Gastrocnemius medialis (tissue), 4 donors: ENCODE results near the gene PLEKHG1. TPM values are rescaled to one million over a fixed set of nuclear protein-coding genes. Genes with fewer than 3 reads are reported as not detected.

ENCODE experiments used
- ATAC-seq, 2 donors: fragments of 150-250 bp; one replicate each; pipeline ENCODE4 v1.9.1; 2016
- DNase-seq, 2 donors: peaks; one replicate each; pipeline ENCODE4 v3.0.0-alpha.2; 2019
- H3K27ac ChIP-seq, 4 donors: fragments of 200-600 bp; sonication (generic); 1 replicate in 1 of 4; 2 replicates in 3 of 4; pipeline ENCODE4 v1.5.1; 2016 to 2018; ENCODE audit warnings: mild to moderate bottlenecking in 2 of 4, moderate library complexity in 1 of 4
- H3K27me3 ChIP-seq, 3 donors: fragments of 200-600 bp; sonication (generic) in 2 of 3; 1 replicate in 1 of 3; 2 replicates in 2 of 3; pipeline versions ENCODE4 v1.5.1 to v1.6.0; 2016 to 2019; ENCODE audit warnings: mild to moderate bottlenecking in 1 of 3, moderate library complexity in 1 of 3
- H3K36me3 ChIP-seq, 2 donors: fragments of 200-600 bp; sonication (generic) in 1 of 2; one replicate each; pipeline ENCODE4 v1.5.1; 2017 to 2018
- H3K4me1 ChIP-seq, 2 donors: fragments of 200-600 bp; sonication (generic) in 1 of 2; one replicate each; pipeline ENCODE4 v1.5.1; 2016 to 2017; ENCODE audit warnings: mild to moderate bottlenecking in 2 of 2
- H3K4me3 ChIP-seq, 4 donors: fragments of 200-600 bp; sonication (generic) in 3 of 4; 1 replicate in 1 of 4; 2 replicates in 3 of 4; pipeline ENCODE4 v1.5.1; 2016 to 2019; ENCODE audit warnings: mild to moderate bottlenecking in 2 of 4
- H3K9me3 ChIP-seq, 3 donors: fragments of 200-600 bp; sonication (generic) in 2 of 3; 1 replicate in 1 of 3; 2 replicates in 2 of 3; pipeline ENCODE4 v1.5.1; 2016 to 2019
- CTCF ChIP-seq, 5 experiments: fragments of 450-650 bp in 3 of 5; fragments of 200-600 bp in 2 of 5; sonication (generic) in 2 of 5; IDR thresholded peaks in 4 of 5; conservative IDR thresholded peaks in 1 of 5; 1 replicate in 4 of 5; 2 replicates in 1 of 5; pipeline ENCODE4 v1.5.1; 2016 to 2019; ENCODE audit warnings: antibody characterized with exemption in 5 of 5, mild to moderate bottlenecking in 3 of 5, moderate library complexity in 3 of 5
- POLR2A ChIP-seq, 2 donors: fragments of 450-650 bp; IDR thresholded peaks; one replicate each; pipeline ENCODE4 v1.6.1; 2017; ENCODE audit warnings: antibody characterized with exemption in 2 of 2, mild to moderate bottlenecking in 2 of 2, moderate library complexity in 2 of 2
- in situ Hi-C, 4 donors: fragments of 200-750 bp; cut with MboI; loops; one replicate each; pipeline versions ENCODE4 v1.15.0 to v1.8.0; 2017; ENCODE audit warnings: low sequenced_read_pairs in 4 of 4
- intact Hi-C: fragments of 100-400 bp; cut with DNase I; formaldehyde crosslinking; loops from one replicate; pipeline ENCODE4 v1.15.1; 2023; ENCODE audit warnings: low total_unique reads
- total RNA-seq, 4 donors: library from RNA; depleted of rRNA; stranded (reverse); fragments of >200 nt; gene quantifications; one replicate each; pipeline versions ENCODE4 v1.1.0 to v1.2.3, GENCODE V29; 2016

The PLEKHG1 gene
- total RNA-seq, 4 donors from 2014 or later = 2.3 to 7.7 (median 4.4) TPM

GRCh38 chr6:150592377-150592995 is 7.2 kb upstream of the PLEKHG1 start:
- no peaks in the 10 kb centered on the region for H3K9me3 ChIP-seq
- TF ChIP-seq POLR2A (IDR thresholded peaks at IDR 0.05) (no peak), CTCF (IDR thresholded peaks at IDR 0.05 in 4 of 5, conservative IDR thresholded peaks at IDR 0.05 in 1 of 5) (no peak)
- intact Hi-C loops = no loop called here
- no peaks in the 10 kb centered on the region for H3K36me3 ChIP-seq
- ATAC-seq = no peak
- H3K27ac ChIP-seq = no peak overlapping the region
- DNase-seq = no peak
- H3K4me3 ChIP-seq = no peak overlapping the region
- no peaks in the 10 kb centered on the region for H3K4me1 ChIP-seq
- in situ Hi-C loops = no loop called here
- H3K27me3 ChIP-seq = no peaks in the 10 kb centered on the region

GRCh38 chr6:150593119-150593518 is 6.6 kb upstream of the PLEKHG1 start:
- Histone ChIP-seq H3K27me3 (no peaks in the 10 kb centered on the region), H3K4me1 (no peaks in the 10 kb centered on the region), H3K4me3 (no peak overlapping the region), H3K36me3 (no peaks in the 10 kb centered on the region), H3K9me3 (no peaks in the 10 kb centered on the region), H3K27ac (no peak overlapping the region)
- ATAC-seq = no peak
- in situ Hi-C loops (no loop called here), intact Hi-C loops (no loop called here)
- no peak for TF ChIP-seq CTCF (IDR thresholded peaks at IDR 0.05 in 4 of 5, conservative IDR thresholded peaks at IDR 0.05 in 1 of 5)
- TF ChIP-seq POLR2A (IDR thresholded peaks at IDR 0.05) = no peak
- DNase-seq = no peak

GRCh38 chr6:150596439-150596838 is 3.2 kb upstream of the PLEKHG1 start:
- TF ChIP-seq CTCF (IDR thresholded peaks at IDR 0.05 in 4 of 5, conservative IDR thresholded peaks at IDR 0.05 in 1 of 5) (no peak), POLR2A (IDR thresholded peaks at IDR 0.05) (no peak)
- peaks cover 3 to 5% of the 10 kb centered on the region in 2 donors for H3K4me1 ChIP-seq
- no peak for DNase-seq
- in situ Hi-C loops = no loop called here
- no peak for ATAC-seq
- no peak overlapping the region for H3K4me3 ChIP-seq
- no peaks in the 10 kb centered on the region for H3K9me3 ChIP-seq
- intact Hi-C loops = no loop called here
- H3K27me3 ChIP-seq = peaks cover 0 to 18% (median 9%) of the 10 kb centered on the region in 3 donors
- no peak overlapping the region for H3K27ac ChIP-seq
- H3K36me3 ChIP-seq = no peaks in the 10 kb centered on the region

DNA sequence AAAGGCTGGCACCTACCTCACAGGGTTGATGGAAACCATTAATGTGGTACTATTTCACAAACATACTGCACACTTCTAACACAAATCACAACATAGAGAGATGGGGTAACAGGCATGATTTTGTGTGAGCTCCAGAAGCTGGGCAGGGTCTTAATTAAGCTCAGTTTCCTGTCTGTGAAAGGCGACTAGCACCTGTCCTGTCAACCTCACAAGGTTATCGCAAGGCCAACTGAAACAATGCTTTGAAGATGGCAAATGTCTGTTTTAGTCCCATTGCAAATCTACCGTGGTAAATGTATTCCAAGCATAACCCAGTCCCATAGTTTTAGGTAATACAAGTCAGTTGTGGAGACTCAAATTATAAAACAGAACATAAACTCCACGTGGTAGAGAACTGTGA is 1.3 kb upstream of the PLEKHG1 start:
- Histone ChIP-seq H3K27ac (no peak overlapping the region), H3K4me3 (no peak overlapping the region), H3K27me3 (peaks cover 7 to 31% (median 19%) of the 10 kb centered on the region in 3 donors), H3K36me3 (no peaks in the 10 kb centered on the region), H3K4me1 (peaks cover 3 to 5% of the 10 kb centered on the region in 2 donors), H3K9me3 (no peaks in the 10 kb centered on the region)
- intact Hi-C loops (no loop called here), in situ Hi-C loops (no loop called here)
- TF ChIP-seq CTCF (IDR thresholded peaks at IDR 0.05 in 4 of 5, conservative IDR thresholded peaks at IDR 0.05 in 1 of 5) = no peak
- TF ChIP-seq POLR2A (IDR thresholded peaks at IDR 0.05) = no peak
- DNase-seq (no peak), ATAC-seq (no peak)

DNA sequence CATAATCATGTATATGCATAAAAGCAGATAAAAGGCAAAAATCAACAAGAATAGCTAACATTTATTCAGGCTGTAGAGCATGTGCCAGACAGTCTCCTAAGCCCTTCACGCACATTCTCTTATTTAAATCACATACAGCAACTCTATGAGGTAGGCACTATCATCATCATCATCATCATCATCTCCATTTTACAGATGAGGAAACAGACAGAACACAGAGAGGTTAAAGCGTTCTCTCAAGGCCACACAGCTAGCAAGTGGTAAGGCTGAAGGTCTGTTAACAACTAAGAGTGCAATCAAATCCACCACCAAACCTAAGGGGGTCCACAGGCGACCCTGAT is 857 bp upstream of the PLEKHG1 start:
- H3K36me3 ChIP-seq = no peaks in the 10 kb centered on the region
- peaks cover 7 to 31% (median 19%) of the 10 kb centered on the region in 3 donors for H3K27me3 ChIP-seq
- TF ChIP-seq POLR2A (IDR thresholded peaks at IDR 0.05) = no peak
- no peak for TF ChIP-seq CTCF (IDR thresholded peaks at IDR 0.05 in 4 of 5, conservative IDR thresholded peaks at IDR 0.05 in 1 of 5)
- in situ Hi-C loops = no loop called here
- intact Hi-C loops = no loop called here
- H3K27ac ChIP-seq = no peak overlapping the region
- no peak for ATAC-seq
- H3K4me1 ChIP-seq = peaks cover 3 to 5% of the 10 kb centered on the region in 2 donors
- H3K9me3 ChIP-seq = no peaks in the 10 kb centered on the region
- DNase-seq = no peak
- H3K4me3 ChIP-seq = no peak overlapping the region
